GM19328 (cell line): ENCODE measurements around the gene ZDHHC14.
A peak's percentile ranks its signal among the peaks of the same experiment; 100 is the strongest.
"Not testable (repeated sequence)": the region's sequence is repeated elsewhere in the genome, so short reads cannot be mapped to it uniquely, and the experiment has no call there.

Experiments
- ATAC-seq: cut with Tn5 transposase; IDR thresholded peaks from one replicate; pipeline ENCODE4 v1.9.1; 2021; ENCODE audit warnings: mild to moderate bottlenecking, moderate library complexity; ENCODE audit not compliant: unreplicated experiment

Gene ZDHHC14

DNA sequence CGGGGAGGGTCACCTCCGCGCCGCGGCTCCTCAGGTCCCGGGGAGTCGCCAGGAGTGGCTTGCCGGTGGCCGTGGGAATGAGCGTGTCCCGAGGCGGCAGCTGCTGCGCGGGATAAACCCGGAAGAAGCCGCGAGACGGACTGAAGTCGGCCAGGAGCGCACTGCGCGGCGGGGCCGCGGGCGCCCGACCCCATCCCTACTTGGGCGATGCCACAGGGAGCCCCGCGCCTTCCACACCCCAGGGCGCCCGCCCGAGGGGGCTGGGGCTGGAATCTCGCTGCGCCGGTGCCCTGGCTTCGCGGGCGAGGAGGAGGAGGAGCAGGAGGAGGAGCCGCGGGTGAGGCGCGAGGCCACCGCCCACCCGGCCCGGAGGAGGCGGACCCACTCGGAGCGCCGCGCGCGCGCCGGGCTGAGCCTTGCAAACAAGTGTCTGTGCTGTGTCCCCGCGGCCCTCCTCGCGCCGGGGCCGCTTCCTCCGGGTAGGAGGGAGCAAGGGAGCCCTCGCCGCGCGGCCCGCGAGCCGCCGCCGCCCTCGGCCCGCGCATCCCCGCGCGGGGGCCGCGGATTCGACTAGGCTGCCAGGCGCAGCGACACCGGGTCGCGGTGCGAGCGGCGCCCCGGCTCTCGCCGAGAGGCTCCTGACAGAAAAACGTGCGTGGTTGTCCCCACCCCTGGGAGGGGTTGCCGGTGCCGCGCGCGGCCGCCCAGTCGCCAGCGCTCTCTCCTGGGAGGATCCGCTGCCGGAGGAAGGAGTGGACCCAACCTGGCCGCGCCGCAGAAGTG is at the start of gene ZDHHC14:
TSS of gene ZDHHC14 (plus strand) at position 412 of the 783 bp plus-strand sequence.
- peak; percentile 77 for ATAC-seq

DNA sequence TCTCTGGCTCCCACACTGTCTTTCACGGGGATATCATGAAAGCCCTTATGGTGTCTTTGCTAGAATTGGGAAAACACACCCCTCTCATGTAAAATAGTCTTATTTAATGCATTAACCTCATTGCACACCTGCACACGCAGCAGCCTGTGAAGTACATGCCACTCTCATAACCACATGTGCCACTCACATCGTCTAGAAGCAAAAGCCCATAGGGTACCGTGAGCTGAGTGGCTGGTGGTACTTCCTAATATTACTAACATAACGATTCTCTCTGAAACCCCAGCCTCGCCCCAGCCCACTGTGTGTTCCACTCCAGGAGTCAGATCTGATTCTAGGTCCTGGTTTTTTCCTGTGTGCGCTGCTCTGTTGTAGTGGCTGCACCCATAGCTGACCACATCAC is 48.2 kb upstream of the ZDHHC14 start:
- ATAC-seq = no peak

DNA sequence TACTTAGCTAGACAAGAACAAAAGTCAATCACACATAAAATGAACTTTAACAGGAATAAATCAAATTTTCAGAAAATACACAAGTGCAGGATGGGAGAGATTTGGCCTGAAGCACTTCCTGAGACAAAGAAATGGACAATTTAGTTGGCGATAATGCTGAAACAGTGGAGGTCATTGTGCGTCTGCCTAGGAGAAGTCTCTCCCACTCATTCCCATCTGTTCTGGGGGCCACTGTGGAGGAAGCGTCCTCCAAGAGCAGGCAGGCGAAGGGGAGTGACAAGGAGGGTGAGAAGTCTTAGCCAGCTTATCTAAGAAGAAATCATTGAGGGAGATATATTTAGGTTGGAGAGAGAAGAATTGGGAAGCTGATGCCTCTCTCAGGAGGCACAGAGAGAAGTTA is 47.5 kb upstream of the ZDHHC14 start:
- no peak for ATAC-seq

GRCh38 chr6:157333956-157334355 is 47.0 kb upstream of the ZDHHC14 start:
- ATAC-seq = no peak

DNA sequence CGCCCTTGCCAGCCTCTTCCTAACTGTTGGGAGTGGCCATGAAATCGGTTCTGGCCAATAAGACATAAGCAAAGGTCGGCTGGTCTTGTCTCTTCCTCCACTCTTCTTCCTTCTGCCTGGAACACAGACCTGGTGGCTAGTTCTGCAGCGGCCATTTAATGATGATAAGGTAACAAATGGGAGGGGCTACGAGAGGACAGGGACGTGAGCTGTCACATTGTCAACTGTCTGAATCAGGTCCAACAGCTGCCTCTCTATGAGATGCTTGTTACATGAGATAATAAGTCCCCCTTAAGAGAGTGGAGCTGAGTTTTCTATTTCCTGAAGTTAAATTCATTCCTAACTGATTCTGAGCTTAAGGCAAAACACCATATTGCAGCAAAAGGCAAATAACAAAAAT is 45.2 kb upstream of the ZDHHC14 start:
- no peak for ATAC-seq

DNA sequence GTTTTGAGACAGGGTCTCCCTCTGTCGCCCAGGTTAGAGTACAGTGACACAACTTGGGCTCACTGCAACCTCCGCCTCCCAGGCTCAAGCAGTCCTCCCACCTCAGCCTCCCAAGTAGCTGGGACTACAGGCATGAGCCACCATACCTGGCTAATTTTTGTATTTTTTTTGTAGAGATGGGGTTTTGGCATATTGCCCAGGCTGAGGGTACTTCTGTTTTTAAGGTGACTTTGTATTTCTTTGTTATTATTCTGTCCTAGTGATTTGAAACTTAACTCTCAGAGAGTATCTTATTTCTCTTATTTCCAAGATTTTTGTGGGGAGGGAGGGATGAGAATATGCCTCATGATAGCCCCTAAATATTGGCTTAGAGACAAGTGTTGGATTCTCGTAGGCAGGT is 43.7 kb upstream of the ZDHHC14 start:
- ATAC-seq = not testable (repeated sequence)

- ATAC-seq = no peak
Observed at GRCh38 chr6:157337751-157338150, 43.2 kb upstream of the ZDHHC14 start.

DNA sequence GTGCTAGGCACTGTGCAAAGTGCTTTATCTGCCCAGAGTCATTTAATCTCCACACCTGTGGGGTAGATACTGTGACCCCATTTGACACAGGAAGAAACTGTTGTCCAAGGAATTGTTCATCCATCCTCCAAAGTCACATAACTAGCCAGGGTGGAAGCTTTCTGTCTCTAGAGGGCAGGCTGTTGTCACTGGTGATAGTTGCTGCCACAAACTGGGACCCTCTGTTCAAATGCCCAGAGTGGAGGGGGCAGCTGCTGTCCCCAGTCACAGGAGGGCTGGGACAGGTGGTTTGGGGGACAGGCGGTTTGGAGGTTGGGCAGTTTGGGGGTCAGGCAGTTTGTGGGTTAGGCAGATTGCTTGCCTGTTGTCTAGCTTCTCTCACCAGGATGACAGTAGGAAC is 41.6 kb upstream of the ZDHHC14 start:
- ATAC-seq = no peak

DNA sequence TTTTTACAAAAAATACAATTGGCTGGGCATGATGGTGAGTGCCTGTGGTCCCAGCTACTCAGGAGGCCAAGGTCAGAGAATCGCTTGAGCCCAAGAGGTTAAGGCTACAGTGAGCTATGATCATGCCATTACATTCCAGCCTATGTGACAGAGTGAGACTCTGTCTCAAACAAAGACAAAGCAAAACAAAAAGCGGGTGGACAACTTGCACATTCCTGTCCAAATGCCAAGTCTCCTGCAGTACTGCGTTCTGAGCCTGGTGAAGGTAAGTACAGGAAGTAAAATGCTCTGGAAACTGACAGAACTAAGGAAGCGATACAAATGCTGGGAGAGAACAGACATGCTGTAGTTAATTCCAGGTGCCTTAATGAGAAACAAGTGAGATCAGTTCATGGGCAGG is 37.3 kb upstream of the ZDHHC14 start:
- no peak for ATAC-seq

DNA sequence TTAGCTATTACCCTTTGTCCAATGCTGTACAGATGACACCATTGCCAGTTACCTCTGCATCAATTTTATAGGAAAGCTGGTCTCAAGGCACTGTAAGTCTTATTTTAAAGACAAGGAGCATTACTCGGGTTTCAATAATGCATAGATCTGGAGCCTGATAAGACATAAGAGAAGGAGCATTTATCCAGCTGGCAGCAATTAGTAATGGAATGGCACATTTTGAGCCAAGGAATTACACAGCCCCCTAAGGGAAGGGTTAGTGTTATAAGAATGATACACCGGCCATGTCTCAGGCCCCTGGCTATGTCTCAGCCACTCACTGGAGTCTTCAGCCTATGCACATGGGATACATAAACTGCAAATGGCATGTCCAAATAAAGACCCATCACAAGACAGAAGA is 34.6 kb upstream of the ZDHHC14 start:
- ATAC-seq = no peak

GRCh38 chr6:157358287-157358686 is 22.7 kb upstream of the ZDHHC14 start:
- ATAC-seq = no peak

- no peak for ATAC-seq
Observed at GRCh38 chr6:157361886-157362285, 19.1 kb upstream of the ZDHHC14 start.

- ATAC-seq = no peak
Observed at GRCh38 chr6:157364705-157365104, 16.3 kb upstream of the ZDHHC14 start.

- ATAC-seq = no peak
Observed at GRCh38 chr6:157366648-157367047, 14.3 kb upstream of the ZDHHC14 start.

DNA sequence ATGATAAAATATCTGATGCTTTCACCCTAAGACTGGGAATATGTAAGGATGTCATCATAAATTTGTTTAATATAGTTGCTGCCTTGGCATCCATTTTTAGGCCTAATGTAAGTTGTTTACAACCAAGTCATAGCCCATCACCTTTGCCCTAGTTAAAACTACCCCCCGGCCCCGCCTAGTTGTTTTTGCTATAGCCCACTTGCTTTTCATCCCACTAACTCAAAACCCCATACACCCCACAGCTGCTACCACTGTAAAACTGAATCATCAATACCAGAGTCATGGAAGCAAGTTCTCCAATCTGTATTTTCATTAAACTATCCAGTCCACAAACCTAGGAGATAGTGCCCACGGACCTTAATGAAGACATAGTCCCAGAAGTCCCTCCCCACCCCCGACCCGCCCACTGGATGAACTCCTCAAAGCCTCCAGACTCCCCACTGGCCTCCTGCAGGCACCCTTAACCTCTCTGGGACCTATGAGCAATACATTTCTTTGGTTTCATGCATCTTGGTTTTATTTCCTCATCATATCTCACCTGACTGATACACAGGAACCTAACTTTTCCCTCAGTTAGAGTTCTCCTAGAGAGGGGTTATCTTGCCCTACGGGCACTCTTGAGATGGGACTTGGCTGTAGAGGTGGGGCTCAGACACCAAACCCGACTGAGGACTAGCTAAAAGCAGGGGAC is 12.5 kb upstream of the ZDHHC14 start:
- no peak for ATAC-seq

- ATAC-seq = no peak
Observed at GRCh38 chr6:157370755-157371154, 10.2 kb upstream of the ZDHHC14 start.

GRCh38 chr6:157372501-157373280 is 8.3 kb upstream of the ZDHHC14 start:
- no peak for ATAC-seq

- ATAC-seq = no peak
Observed at GRCh38 chr6:157374889-157375443, 6.0 kb upstream of the ZDHHC14 start.

GRCh38 chr6:157376241-157376640 is 4.7 kb upstream of the ZDHHC14 start:
- no peak for ATAC-seq

DNA sequence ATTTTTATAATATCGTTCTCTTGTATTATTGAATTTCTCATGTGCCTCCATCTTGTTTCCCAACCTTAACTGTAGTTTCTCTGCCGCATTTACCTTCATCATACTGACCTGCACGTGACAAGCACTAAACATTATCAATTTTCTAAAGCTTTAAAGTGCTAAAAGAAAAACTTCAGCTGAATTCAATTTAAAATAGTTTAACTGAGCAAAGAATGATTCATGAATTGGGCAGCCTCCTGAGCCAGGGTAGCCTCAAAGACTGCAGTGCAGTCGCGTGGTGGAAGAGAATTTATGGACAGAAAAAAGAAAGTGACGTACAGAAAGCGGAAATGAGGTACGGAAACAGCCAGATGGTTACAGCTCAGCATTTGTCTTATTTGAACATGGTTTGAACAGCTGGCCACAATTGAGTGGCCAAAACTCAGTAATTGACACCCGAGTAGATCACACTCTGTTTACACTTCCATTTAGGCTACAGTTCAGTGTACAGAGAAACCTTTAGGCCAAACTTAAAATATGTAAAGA is 4.2 kb upstream of the ZDHHC14 start:
- no peak for ATAC-seq
